SK-N-SH (cell line): ENCODE data around the gene LRRC73. TPM values are rescaled to one million over a fixed set of nuclear protein-coding genes. Genes with fewer than 3 reads are reported as not detected.

Experiments
- CTCF ChIA-PET: fragments of 300-600, 350-600 bp; formaldehyde crosslinking; extraction: SDS; loops from one replicate; lab custom pipeline; 2021; lab: Yijun Ruan, JAX
- POLR2A ChIA-PET: fragments of 350-600 bp; sonication (Branson Sonifier 250); formaldehyde crosslinking; extraction: SDS; loops from one replicate; lab custom pipeline; 2020; ENCODE audit warnings: antibody characterized with exemption, inconsistent platforms; lab: Yijun Ruan, JAX
- DNase-seq: peaks from one replicate; pipeline ENCODE4 v3.0.0; 2012
- H2AFZ ChIP-seq: fragments of 200-600 bp; sonication (generic); 2 replicates; pipeline ENCODE4 v1.8.1; 2016; ENCODE audit warnings: antibody characterized with exemption, mild to moderate bottlenecking, low read depth
- H3F3A ChIP-seq: fragments of 200-600 bp; sonication (generic); replicated peaks from 2 replicates; pipeline ENCODE3; 2016; ENCODE audit warnings: antibody characterized with exemption, mild to moderate bottlenecking; ENCODE audit not compliant: insufficient read depth
- H3K27ac ChIP-seq, 2 experiments: fragments of 200-500 bp in 1 of 2; fragments of 200-600 bp in 1 of 2; sonication (Bioruptor generic) in 1 of 2; sonication (generic), shearing (Covaris generic) in 1 of 2; 2 replicates each; pipeline versions ENCODE4 v1.5.1 to v1.6.1; 2014 to 2016; ENCODE audit warnings: low read depth in 2 of 2, inconsistent platforms in 1 of 2, low read length in 1 of 2, mild to moderate bottlenecking in 1 of 2, mixed read lengths in 1 of 2
- H3K27me3 ChIP-seq: fragments of 200-600 bp; sonication (generic), shearing (Covaris generic); 2 replicates; pipeline ENCODE4 v1.6.1; 2016; ENCODE audit warnings: mixed run types; ENCODE audit not compliant: insufficient read depth
- H3K36me3 ChIP-seq, 2 experiments: fragments of 200-500 bp in 1 of 2; fragments of 200-600 bp in 1 of 2; sonication (Bioruptor generic) in 1 of 2; sonication (generic) in 1 of 2; replicated peaks in 1 of 2; 2 replicates each; pipeline versions ENCODE3 to v1.5.1; 2014 to 2016; ENCODE audit warnings: low read length in 1 of 2, mild to moderate bottlenecking in 1 of 2; ENCODE audit not compliant: insufficient read depth in 2 of 2, control insufficient read depth in 1 of 2
- H3K4me1 ChIP-seq, 2 experiments: fragments of 200-500 bp in 1 of 2; fragments of 200-600 bp in 1 of 2; sonication (Bioruptor generic) in 1 of 2; sonication (generic), shearing (Covaris generic) in 1 of 2; 2 replicates each; pipeline versions ENCODE4 v1.5.1 to v1.6.1; 2014 to 2016; ENCODE audit warnings: low read depth in 1 of 2, low read length in 1 of 2, mixed run types in 1 of 2; ENCODE audit not compliant: insufficient read depth in 2 of 2, control insufficient read depth in 1 of 2
- H3K4me2 ChIP-seq: fragments of 200-600 bp; sonication (generic), shearing (Covaris generic); 2 replicates; pipeline ENCODE4 v1.6.1; 2017; ENCODE audit warnings: mixed run types
- H3K4me3 ChIP-seq, 2 experiments: fragments of 200-500 bp in 1 of 2; fragments of 200-600 bp in 1 of 2; sonication (Bioruptor generic) in 1 of 2; sonication (generic), shearing (Covaris generic) in 1 of 2; 2 replicates each; pipeline versions ENCODE4 v1.5.1 to v1.8.1; 2014 to 2016; ENCODE audit warnings: low read depth in 2 of 2, inconsistent platforms in 1 of 2, low read length in 1 of 2, mild to moderate bottlenecking in 1 of 2, mixed read lengths in 1 of 2, moderate library complexity in 1 of 2
- H3K79me2 ChIP-seq: fragments of 200-600 bp; sonication (generic); 2 replicates; pipeline ENCODE4 v1.8.1; 2017; ENCODE audit warnings: mild to moderate bottlenecking; ENCODE audit not compliant: insufficient read depth
- H3K9ac ChIP-seq: fragments of 200-600 bp; sonication (generic); 2 replicates; pipeline ENCODE4 v1.6.1; 2017; ENCODE audit warnings: mixed run types
- H3K9me2 ChIP-seq: fragments of 200-600 bp; sonication (generic); 2 replicates; pipeline ENCODE4 v1.6.1; 2017; ENCODE audit warnings: mixed run types
- H3K9me3 ChIP-seq: fragments of 200-600 bp; sonication (generic); 2 replicates; pipeline ENCODE4 v1.6.1; 2017; ENCODE audit warnings: mixed run types, mild to moderate bottlenecking, moderate library complexity
- H4K20me1 ChIP-seq: fragments of 200-600 bp; sonication (generic); 2 replicates; pipeline ENCODE4 v1.6.1; 2017; ENCODE audit warnings: mild to moderate bottlenecking, mixed run types; ENCODE audit not compliant: insufficient read depth
- CHD2 ChIP-seq: fragments of 150-350 bp; IDR thresholded peaks from 2 replicates; pipeline ENCODE4 v1.6.1; 2018; ENCODE audit warnings: low read length; ENCODE audit not compliant: partially characterized antibody
- EZH2phosphoT487 ChIP-seq: fragments of 200-600 bp; sonication (generic); IDR thresholded peaks from 2 replicates; pipeline ENCODE4 v1.6.1; 2017; ENCODE audit warnings: low read depth, mixed run types, mild to moderate bottlenecking, antibody characterized with exemption, moderate library complexity, borderline replicate concordance
- FOXJ3 ChIP-seq: sonication (generic); formaldehyde crosslinking; IDR thresholded peaks from 2 replicates; pipeline ENCODE4 v1.5.1; 2020; ENCODE audit warnings: mild to moderate bottlenecking, missing genetic modification reagents
- GABPA ChIP-seq: IDR thresholded peaks from 2 replicates; pipeline ENCODE4 v1.4.0; 2012; ENCODE audit warnings: low read depth, mild to moderate bottlenecking
- GATA2 ChIP-seq: sonication (generic); formaldehyde crosslinking; IDR thresholded peaks from 2 replicates; pipeline ENCODE4 v1.5.0; 2020; ENCODE audit warnings: mild to moderate bottlenecking, missing genetic modification reagents
- IRF3 ChIP-seq: fragments of 150-350 bp; IDR thresholded peaks from 2 replicates; pipeline ENCODE4 v1.6.1; 2016; ENCODE audit warnings: mild to moderate bottlenecking, low read depth, low read length
- MAX ChIP-seq: IDR thresholded peaks from 2 replicates; pipeline ENCODE4 v1.4.0; 2012; ENCODE audit warnings: low read depth
- MEF2A ChIP-seq: IDR thresholded peaks from 2 replicates; pipeline ENCODE4 v1.4.0; 2012; ENCODE audit warnings: low read depth, borderline replicate concordance
- NRF1 ChIP-seq: IDR thresholded peaks from 2 replicates; pipeline ENCODE4 v1.6.1; 2012; ENCODE audit warnings: low read depth, mild to moderate bottlenecking, low read length
- PBX3 ChIP-seq: IDR thresholded peaks from 2 replicates; pipeline ENCODE4; 2012
- POLR2AphosphoS5 ChIP-seq: IDR thresholded peaks from 2 replicates; pipeline ENCODE4 v1.6.1; 2012; ENCODE audit warnings: low read depth, low read length
- RAD21 ChIP-seq: IDR thresholded peaks from 2 replicates; pipeline ENCODE4 v1.6.1; 2012; ENCODE audit warnings: mild to moderate bottlenecking, low read length
- RCOR1 ChIP-seq: fragments of 150-350 bp; IDR thresholded peaks from 2 replicates; pipeline ENCODE4 v1.6.1; 2017; ENCODE audit warnings: antibody characterized with exemption, low read length
- SIN3A ChIP-seq: IDR thresholded peaks from 2 replicates; pipeline ENCODE4 v1.6.1; 2012; ENCODE audit warnings: low read depth, mild to moderate bottlenecking, low read length, moderate library complexity, borderline replicate concordance
- SMC3 ChIP-seq: IDR thresholded peaks from 2 replicates; pipeline ENCODE4 v1.6.1; 2012; ENCODE audit warnings: low read depth, low read length, improper control_type of control experiment
- TAF1 ChIP-seq: IDR thresholded peaks from 2 replicates; pipeline ENCODE4 v1.6.1; 2012; ENCODE audit warnings: low read depth, mild to moderate bottlenecking, low read length, moderate library complexity, borderline replicate concordance
- TCF12 ChIP-seq: IDR thresholded peaks from 2 replicates; pipeline ENCODE4 v1.4.0; 2012
- TEAD4 ChIP-seq: IDR thresholded peaks from 2 replicates; pipeline ENCODE4 v1.4.0; 2012; ENCODE audit warnings: mild to moderate bottlenecking, borderline replicate concordance; ENCODE audit not compliant: insufficient read depth
- USF2 ChIP-seq: fragments of 150-350 bp; IDR thresholded peaks from 2 replicates; pipeline ENCODE4 v1.6.1; 2017; ENCODE audit warnings: antibody characterized with exemption, low read length, low read depth, borderline replicate concordance
- YY1 ChIP-seq: IDR thresholded peaks from 2 replicates; pipeline ENCODE4 v1.4.0; 2012; ENCODE audit warnings: low read depth, mild to moderate bottlenecking
- ZBTB33 ChIP-seq: IDR thresholded peaks from 2 replicates; pipeline ENCODE4 v1.4.0; 2012; ENCODE audit warnings: low read depth, borderline replicate concordance
- WGBS: methylation state at CpG from one replicate; pipeline ENCODE4 v1.1.6; 2017; ENCODE audit warnings: low lambda C conversion rate; 5-methylcytosine and 5-hydroxymethylcytosine counted together
- polyA plus RNA-seq, 3 experiments: library from polyadenylated mRNA; depleted of rRNA; stranded (reverse); fragments of >200 nt; gene quantifications; 2 replicates each; pipeline ENCODE4 v1.2.3, GENCODE V29; 2012

Gene LRRC73
- polyA plus RNA-seq, 1 of the 3 experiments (the other 2 are of a cell fraction): 0.89 TPM

GRCh38 chr6:43475516-43475915 is 34.6 kb downstream of the LRRC73 start:
- Histone ChIP-seq H2AFZ (no peak overlapping the region), H3K36me3 (peaks cover 0 to 2% of the 10 kb centered on the region in 2 experiments), H3K4me3 (no peak overlapping the region), H3K79me2 (peaks cover 29% of the 10 kb centered on the region), H3K27ac (no peak overlapping the region), H3K9me2 (no peaks in the 10 kb centered on the region), H3K4me2 (no peak overlapping the region), H3K9ac (no peak overlapping the region), H3K4me1 (peaks cover 10 to 13% of the 10 kb centered on the region in 2 experiments; a peak in 3 of 4 replicates), H3F3A (no peaks in the 10 kb centered on the region), H3K9me3 (no peaks in the 10 kb centered on the region), H3K27me3 (no peaks in the 10 kb centered on the region), H4K20me1 (no peaks in the 10 kb centered on the region)
- ChIA-PET POLR2A (no interaction called here), CTCF (interaction anchor here (0.6 to 1.8 kb wide), 5 partner anchors 19 to 89 kb away, joined by 3 to 6 read pairs (median 3); no protein-coding TSS in a partner anchor)
- 88% methylated on average over 6 of the region's 6 CpGs for WGBS
- DNase-seq: no peak
- TF ChIP-seq IRF3 (no peak), TCF12 (no peak), RCOR1 (no peak), RAD21 (no peak), PBX3 (no peak), GATA2 (no peak), EZH2phosphoT487 (no peak), CHD2 (no peak), SMC3 (no peak)

- ChIA-PET POLR2A (interaction anchor here (0.7 kb wide), 1 partner anchor 37 kb away, joined by 3 read pairs; no protein-coding TSS in a partner anchor), CTCF (interaction anchor here (1.2 to 1.8 kb wide), 2 partner anchors 19 to 33 kb away, joined by 4 read pairs; no protein-coding TSS in a partner anchor)
- H3K4me1 ChIP-seq: peaks cover 0 to 4% of the 10 kb centered on the region in 2 experiments; a peak in 1 of 4 replicates
- no peaks in the 10 kb centered on the region for H3K79me2 ChIP-seq
- no peaks in the 10 kb centered on the region for H3K9me2 ChIP-seq
- H2AFZ ChIP-seq: no peak overlapping the region
- no peak overlapping the region for H3K4me2 ChIP-seq
- no peak overlapping the region for H3K4me3 ChIP-seq
- H3K9ac ChIP-seq: no peak overlapping the region
- 87% methylated on average over 4 of the region's 4 CpGs for WGBS
- H4K20me1 ChIP-seq: no peaks in the 10 kb centered on the region
- no peaks in the 10 kb centered on the region for H3K36me3 ChIP-seq
- H3K9me3 ChIP-seq: no peaks in the 10 kb centered on the region
- no peak overlapping the region for H3K27ac ChIP-seq
- no peaks in the 10 kb centered on the region for H3K27me3 ChIP-seq
- no peaks in the 10 kb centered on the region for H3F3A ChIP-seq
- DNase-seq: no peak
- no peak for TF ChIP-seq ZBTB33
- TF ChIP-seq RAD21: no peak
- TF ChIP-seq EZH2phosphoT487: no peak
- TF ChIP-seq SIN3A: no peak
- TF ChIP-seq SMC3: no peak
- no peak for TF ChIP-seq IRF3
- no peak for TF ChIP-seq USF2
- no peak for TF ChIP-seq NRF1
- TF ChIP-seq FOXJ3: no peak
- no peak for TF ChIP-seq YY1
- TF ChIP-seq TAF1: no peak
- no peak for TF ChIP-seq TEAD4
- no peak for TF ChIP-seq POLR2AphosphoS5
- TF ChIP-seq GABPA: no peak
- no peak for TF ChIP-seq MAX
- no peak for TF ChIP-seq MEF2A
- no peak for TF ChIP-seq CHD2
Observed at GRCh38 chr6:43472515-43472914, 37.6 kb downstream of the LRRC73 start.
